GM18868 (cell line): Measurements from ENCODE around the gene SAMSN1.

ENCODE experiments used
- ATAC-seq: cut with Tn5 transposase; IDR thresholded peaks from one replicate; pipeline ENCODE4 v1.9.1; 2021; ENCODE audit warnings: mild to moderate bottlenecking, moderate library complexity; ENCODE audit not compliant: unreplicated experiment

Gene SAMSN1

DNA sequence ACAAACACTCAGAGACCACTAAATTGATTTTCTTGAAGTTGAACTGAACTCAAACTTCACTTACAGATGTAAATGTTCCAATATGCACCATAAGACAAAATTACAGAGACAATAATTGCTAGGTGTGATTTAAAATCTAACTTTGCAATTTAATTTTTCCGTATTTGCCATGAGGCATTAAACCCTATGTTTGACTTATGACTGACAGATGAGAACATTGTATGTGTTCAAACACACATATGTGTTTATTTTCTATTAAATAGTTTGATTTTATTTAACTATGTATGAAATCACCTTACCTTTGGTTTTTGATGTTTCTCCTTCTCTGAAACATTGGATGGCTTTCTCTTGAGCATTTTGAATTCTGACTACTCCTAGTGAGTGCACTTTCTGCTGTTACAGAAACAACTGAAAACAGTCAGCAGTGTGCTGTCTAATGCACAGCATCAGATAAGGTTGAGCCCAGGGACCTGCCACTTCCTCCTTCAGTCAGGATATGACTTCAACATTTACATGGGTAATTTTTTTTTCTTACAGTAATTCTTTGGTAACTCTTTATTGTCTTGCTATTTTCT is at the start of gene SAMSN1:
SAMSN1 (minus strand) TSS at position 410 of the 575 bp plus-strand sequence; CDS start at position 356, 54 bp downstream.
- peak; percentile 88 for ATAC-seq

DNA sequence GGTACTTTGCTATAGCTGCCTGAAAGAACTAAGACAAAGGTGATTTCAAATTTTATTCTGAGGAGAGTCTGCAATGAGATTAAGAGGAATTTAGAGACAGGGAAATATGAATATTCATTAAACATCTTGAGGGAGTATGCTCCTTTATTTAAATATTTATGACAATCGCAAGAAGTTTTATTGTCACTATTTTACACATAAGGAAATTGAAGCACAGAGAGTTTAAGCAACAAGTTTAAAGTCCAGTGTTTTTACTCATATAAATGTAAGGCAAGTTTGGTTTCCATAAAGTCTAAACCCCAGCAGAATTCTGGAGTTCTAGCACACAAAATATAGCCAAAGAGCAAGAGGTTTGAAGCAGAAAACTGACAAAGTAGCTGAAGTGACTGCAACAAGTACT is 49.3 kb upstream of the SAMSN1 start:
- no peak for ATAC-seq

DNA sequence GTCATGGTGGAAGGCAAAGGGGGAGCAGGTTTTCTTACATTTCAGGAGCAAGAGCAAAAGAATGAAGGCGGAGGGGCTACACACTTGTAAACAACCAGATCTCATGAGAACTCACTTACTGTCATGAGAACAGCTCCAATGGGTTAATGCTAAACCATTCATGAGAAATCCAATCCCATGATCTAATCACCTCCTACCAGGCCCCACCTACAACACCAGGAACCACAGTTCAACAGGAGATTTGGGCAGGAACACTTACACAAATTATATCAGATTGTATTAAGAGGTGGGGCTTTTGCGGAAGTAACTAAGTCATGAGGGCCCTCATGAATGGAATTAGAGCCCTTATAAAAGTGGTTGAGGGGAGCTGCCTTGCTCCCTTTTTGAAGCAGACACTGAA is 48.9 kb upstream of the SAMSN1 start:
- no peak for ATAC-seq

DNA sequence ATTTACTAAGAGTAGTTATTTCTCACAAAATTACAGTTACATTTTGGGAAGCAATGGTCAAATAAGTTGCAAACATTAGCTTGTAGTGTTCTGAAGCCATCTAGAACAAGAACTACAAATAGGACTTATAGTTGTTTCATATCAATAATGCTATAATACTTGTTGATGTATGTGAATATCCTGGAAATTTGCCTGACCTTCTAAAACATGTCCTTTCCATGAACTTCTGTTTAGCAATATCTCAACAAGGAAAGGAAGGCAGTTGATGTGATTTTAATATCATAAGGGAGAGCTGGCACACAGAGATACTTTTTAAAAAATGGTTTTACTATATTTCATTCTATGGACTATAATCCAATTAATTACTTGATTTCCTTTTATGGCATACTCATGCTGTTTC is 47.1 kb upstream of the SAMSN1 start:
- ATAC-seq, result no peak

DNA sequence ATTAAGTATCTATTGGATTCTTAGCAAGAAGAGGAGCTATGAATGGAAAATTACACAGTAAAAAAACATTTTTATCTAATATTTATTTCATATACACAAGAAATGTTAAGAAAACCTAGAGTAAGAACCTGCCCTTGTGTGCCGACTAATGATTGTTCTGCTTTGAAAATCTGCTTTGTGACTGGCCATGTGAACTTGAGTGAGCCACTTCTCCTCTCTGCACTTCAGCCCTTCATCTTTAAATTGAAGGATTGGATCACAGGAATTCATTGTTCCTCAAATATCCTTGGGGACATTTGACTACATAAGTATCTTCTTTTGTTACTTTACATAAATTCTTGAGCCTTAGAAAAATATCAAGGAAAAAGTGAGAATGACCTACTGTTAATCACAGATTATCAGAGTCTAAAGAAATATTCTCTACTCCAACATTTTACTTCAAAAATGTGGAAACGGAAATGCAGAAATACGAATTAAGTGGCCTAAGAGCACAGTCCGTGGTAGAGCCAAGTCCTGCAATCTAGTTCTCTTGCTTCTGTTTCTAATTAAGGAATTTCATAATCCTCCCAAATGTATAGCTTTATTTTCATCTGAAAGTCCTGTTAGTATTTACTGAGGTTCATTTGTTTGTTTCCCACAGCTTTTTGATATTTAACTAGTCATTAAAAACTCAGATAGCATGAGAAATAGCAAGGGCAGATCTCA is 46.3 kb upstream of the SAMSN1 start:
- ATAC-seq, result no peak

DNA sequence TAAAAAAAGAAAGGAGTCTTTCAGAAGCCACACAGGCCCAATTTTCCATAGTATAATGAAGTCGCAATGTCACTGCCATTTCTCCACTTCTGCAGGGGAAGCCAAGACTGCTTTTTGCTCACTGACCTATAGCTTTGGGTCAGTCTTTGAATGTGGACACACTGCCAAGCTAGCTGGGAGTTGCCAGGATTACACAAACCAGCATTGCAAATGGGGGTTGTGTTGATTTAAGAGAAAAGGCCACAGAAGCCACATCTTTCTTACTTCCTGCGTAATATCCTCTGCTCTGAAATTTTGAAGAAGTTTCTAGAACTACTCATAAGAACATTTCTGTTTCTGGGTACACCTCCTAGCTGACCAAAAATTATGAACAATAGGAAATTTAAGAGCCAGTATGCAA is 45.8 kb upstream of the SAMSN1 start:
- ATAC-seq, result no peak

DNA sequence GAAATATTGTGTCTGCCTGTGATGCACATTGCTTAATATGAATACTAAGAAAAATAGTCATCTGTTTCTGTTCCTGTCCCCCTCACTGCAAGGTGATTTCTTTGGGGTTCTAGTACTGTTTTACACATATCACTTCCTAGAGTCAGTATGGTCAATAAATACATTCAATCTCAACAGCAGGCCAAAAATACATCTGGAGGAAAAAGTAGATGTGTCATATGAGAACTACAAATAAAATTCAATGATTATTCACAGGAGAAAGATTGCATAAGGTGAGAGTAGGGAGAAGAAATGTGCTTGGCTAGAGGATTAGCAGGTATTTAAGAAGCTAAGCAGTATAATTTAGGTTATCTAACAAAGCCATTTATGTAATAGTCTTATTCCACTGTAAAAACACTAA is 45.3 kb upstream of the SAMSN1 start:
- ATAC-seq, result peak; percentile 45

DNA sequence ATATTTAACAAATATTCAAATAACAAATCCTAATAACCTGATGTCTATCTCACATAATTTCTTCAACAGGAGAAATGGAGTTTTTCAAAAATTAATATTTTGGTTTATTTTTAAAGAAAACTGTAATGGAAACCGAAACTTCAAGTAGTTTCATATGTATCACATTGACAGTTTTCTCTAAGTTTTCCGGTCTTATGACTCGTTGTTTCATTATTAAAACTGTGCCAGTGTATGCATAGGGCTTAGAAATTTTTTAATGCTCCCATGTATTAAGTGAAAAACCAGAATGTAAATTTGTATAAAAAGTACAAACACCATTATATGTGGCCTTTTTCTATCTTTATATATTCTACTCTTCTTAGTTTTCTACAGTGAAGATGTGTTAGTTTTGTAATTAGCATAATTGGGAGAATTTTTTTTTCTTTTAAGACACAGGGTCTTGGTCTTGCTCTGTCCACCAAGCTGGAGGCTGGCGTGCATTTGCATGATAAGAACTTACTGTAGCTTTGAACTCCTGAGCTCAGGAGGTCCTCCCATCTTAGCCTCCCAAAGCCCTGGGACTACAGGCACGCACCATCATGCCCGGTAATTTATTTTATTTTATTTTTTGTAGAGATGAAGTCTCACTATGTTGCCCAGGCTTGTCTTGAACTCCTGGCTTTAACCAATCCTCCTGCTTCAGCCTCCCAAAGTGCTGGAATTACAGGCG is 43.9 kb upstream of the SAMSN1 start:
- peak; percentile 88 for ATAC-seq

DNA sequence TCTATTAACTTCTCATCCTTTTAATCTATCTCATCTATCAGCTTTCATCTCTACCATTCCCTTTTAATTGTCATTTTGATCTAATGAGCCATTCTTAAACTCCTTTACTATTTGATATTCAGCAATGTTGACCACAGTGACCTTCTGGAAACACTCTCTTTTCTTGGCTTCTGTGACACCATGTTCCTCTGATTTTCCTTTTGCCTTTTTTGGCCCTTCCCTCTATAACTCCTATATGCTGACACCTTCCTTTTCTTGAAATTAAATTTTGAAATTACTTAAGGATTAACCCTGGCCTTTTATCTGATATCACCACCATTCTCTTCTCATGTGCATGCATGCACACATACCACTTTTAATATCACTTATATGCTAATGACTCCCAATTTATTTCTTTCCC is 41.2 kb upstream of the SAMSN1 start:
- no peak for ATAC-seq

DNA sequence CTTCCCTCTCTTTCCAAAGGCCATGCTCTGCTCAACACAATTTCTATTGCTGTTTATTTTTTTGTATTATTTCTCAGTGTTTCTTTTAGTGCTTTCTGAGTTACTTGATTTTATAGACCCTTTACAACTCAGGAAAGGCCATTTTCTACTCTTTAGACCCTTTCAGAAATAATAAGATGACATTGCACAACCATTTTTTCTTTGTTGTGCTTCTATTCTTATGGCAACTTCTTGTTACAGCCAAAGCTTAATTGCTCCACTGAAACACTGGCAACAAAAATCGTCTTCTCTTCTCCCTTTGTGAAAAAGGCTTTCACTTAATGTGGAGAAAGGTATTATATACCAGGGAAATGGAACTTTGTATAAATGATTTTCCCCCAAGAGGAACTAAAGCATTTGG is 39.0 kb upstream of the SAMSN1 start:
- no peak for ATAC-seq

DNA sequence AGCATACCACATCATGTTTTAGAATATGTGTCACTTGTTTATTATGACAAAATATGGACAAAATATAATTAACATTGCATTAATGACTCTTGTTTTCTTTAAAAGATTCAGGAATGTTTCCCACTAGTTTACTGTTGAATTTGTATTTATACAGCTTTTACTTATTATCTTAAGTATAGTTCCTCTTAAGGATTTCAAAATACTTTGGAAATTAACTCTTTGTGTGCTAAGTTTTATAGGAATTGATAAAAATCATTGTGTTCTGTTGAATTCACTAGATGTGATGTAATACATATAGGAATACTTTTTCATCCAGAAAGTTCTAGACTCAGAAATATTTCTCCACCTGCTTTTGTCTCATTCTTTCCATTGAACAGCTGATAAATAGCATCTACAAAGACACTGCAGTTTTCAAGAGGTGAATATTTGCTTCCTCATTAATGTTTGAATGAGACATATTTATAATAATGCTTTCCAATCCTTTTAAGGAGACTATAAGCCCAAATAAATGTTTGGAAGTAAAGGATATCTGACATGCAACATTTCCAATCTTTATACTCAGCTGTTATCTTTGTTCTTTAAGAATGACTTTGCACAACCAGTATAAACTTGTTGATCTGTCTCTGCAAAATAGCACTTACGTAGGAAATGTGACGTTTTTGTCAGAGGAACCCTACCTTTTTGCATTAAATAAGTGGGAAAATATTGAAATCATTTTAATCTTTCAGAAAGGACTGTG is 38.4 kb upstream of the SAMSN1 start:
- ATAC-seq, result no peak

DNA sequence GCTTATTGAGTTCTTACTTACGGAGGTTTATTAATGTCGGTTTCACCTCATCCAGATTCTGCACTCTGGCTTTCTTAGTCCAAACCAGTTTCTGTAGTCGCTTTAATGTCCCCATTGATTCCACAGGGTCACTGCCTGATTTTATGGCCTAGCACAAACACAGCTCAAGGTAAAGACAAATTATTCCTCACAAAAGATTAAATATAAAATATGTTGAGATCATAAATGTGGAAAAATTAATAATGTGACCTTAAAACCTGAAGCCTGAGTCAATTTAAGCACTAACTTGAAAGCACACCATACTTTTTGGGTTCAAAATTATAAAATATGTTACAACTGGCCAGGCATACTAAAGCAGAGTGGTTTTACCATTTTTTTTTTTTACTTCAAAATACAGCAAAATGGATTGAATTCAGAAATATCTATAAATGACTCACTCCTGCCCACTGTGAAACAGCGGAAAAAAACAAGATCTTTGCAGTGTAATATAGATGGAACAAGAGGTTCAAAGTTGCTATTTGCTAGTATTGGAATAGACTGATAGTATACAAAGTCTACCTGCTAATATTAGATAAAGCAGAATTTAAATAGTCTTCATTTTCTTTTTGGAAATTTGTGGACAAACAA is 37.6 kb upstream of the SAMSN1 start:
- ATAC-seq, result no peak

DNA sequence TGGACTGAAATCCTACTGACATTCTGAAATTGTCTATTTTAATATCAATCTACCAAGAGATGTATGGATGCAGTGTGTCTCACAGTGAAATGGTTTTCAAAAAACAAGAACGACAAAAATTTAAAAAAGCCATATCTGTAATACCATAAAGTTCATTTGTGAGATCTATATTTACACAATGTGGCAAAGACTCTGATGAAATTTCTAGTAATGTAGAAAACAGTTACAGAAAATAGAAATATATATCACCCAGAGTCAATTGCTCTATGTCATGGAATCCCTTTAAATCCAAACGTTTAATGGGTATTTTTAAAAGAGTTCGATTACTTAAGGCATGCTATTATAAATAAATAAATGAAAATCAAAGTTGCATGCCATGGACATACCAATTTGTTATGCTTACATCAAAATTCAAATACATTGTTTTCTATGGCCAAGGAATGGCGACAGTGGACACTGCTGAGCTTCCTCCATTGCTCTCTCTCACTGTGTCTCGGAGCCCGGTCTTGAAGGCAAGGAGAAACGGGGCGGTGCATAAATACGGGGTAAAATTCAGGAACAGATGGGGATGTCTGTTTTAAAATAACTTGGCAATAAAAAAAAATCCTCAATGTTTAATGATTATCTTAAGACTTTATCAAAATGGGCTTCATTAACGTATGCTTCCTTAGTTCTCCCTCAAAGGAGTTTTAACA is 37.0 kb upstream of the SAMSN1 start:
- no peak for ATAC-seq

DNA sequence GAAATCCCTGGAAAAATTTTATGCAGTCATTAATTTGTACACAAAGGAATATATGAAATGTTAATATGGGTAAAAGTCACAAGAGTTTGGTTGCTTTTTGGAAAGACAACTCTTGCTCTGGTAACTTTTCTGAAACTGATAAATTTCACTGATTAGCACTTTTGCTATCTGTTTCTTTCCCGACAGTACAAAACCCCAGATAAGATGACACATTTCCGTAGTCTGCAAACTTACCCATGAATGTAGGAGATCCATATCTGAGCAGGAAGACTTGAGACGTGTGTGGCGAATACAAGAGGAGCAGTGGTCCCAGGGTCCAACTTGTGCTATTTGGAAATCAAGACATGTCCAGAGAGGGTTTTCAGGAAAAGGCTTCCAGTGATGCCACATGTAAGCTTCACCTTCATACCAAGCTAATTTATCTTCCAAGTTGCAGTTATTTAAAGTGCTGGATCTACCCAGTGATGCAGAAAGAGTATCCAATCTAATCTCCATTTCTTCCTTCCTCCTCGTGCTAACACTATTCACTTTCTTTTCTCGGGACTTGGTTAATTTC is 35.9 kb upstream of the SAMSN1 start:
- ATAC-seq, result no peak

DNA sequence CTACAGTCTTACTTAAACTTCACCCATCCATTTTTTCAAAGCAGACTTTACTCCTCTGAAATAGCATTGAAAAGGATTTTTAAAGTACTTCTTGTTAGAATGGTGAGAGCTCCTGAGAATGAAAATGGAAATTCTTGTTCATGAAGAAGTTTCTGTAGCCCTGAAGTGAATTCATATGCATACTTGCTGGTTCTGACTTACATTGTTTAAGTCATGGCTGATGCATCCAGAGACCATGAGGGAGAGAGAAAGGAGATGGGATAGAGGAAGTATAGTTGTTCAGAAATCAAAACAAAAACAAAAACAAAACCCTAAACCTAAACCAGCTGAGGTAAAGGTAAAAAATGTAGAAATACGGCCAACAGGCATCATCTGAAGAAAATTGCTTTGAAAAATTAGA is 27.1 kb upstream of the SAMSN1 start:
- ATAC-seq, result no peak

DNA sequence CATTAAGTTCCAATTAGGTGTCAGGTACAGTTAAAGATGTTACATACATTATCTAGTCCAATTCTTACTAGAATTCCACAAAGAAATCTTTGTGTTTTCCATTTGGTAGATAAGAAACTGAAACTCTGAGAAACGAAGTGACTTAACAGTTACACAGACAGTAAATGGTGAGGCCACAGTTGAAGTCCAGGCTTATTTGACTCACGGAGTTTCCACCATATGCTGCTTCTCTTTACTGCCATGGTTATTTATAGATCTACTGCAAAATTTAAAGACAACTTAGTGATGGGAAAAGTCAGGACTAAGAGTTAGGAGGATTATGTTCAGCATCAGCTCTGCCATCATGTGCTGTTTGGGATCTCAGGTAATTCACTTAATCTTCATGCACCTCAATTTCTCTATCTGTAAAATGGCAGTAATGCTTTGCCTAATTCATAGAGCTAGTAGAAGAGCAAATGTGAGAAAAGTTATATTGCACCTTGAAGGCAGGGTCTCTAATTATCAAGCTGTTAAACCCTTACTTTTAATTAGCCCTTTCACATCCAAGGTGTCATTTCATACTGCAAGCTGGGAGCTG is 26.2 kb upstream of the SAMSN1 start:
- ATAC-seq, result peak; percentile 67

DNA sequence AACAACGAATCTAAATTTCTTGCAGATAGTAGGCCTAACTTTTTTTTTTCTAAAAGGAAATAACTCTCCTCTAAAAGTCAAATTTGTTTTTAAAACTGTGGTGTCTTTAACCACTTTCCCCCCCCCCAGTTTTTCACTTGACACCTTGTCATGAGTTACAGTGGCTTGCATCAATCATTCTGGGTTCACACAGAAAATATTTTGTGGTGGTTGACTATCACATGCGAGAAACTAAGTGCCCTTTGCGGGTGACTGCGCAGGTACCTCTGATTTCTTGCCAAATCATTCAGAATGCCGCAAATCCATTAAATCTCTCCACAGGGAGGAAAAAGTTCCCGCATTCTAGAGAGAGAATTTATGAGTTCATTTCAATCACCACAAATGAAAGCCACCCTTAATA is 23.8 kb upstream of the SAMSN1 start:
- ATAC-seq, result no peak

DNA sequence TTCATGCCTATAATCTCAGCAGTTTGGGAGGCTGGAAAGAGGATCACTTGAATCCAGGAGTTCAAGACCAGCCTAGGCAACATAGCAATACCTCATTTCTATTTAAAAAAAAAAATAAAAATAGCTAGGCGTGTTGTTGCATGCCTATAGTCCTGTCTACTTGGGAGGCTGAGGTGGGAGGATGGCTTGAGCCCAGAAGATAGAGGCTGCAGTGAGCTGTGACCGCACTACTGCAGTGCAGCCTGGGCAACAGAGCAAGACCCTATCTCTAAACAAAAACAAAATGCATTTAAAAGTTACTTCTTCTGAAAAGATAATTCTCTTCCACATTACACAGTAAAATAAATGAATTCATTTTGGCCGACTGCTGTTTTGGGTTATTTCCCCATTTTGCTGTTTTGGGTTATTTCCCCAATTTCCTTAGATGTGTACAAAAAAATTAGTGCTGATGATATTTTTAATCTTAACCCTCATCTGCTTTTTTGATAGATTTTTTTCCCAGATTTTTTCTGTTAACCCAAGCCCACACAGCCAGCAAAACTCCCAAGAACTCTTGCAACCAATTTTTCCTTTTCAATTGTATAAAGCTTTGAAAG is 23.0 kb upstream of the SAMSN1 start:
- ATAC-seq, result no peak
